ENCODE data around the gene CIDEB.

Gene CIDEB

DNA sequence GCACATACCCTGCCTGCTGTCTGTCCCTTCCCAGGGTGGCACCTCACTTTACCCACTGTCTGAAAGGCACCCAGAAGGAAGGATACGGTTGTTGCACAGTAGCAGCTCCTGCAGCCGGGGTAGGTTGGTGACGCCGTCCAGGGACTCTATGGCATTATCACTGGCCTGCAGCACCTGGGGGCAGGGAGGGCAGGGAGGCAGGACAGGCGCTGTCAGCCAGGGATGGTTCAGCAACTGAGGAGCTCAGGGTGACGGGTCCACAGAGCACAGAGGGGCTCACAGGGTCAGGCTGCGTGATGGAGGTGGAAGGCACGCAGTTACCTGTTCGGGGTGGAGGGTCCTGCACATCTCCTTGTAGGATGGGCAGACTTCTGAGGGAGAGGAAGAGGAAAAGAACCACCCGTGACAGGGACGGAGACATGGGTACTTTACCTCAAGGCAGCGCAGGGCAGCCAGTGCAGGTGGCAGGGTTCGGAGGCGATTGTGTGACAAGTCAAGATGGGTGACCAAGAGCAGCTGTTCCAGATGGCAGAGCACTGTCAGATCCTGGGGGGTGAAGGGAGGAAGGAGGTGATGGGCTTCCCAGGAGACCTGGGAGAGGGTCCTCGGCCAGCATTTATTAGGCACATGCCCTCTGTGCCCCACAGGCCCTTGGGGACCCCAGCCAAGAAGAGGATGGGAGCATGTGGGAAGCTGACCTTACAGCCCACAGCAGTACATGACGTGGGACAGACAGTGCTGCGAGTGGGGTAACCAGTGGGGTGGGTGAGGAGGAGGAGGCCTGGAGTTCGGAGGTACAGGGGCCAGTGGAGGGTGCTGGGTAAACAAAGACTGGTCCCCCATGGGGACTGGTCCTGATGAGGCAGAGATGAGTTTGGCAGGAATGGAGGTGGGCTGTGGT lies 41.2 kb downstream of the CIDEB start:
- no peak for FAIRE-seq

- FAIRE-seq, result no peak
Measured at GRCh38 chr14:24264298-24264697, 43.5 kb downstream of the CIDEB start.

- no peak for FAIRE-seq
Measured at GRCh38 chr14:24263848-24264247, 43.9 kb downstream of the CIDEB start.

GRCh38 chr14:24262821-24263733 lies 44.7 kb downstream of the CIDEB start, which contains the start of gene TGM1:
Gene TGM1, minus strand, starts transcription at chr14:24263177. Its CDS starts 825 bp downstream, at chr14:24262352.
- FAIRE-seq, result no peak

DNA sequence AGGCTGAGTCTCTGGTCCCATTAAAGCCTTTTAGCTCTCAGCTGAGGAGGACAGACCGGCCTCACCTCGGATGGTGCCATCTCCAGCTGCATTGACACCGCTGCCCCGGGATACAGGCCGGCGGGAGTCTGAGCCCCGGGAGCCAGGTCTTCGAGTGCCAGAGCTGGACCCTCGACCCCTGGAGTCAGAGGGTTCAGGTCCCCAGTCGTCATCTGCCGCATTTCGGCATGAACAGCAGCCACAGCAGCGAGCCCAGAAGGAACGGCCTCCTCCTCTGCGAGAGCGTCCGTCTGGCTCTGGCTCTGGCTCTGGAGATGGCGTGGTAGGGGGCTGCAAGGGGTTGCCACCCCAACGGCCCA lies 45.8 kb downstream of the CIDEB start:
- FAIRE-seq, result no peak

GRCh38 chr14:24261256-24261968 lies 46.4 kb downstream of the CIDEB start:
- no peak for FAIRE-seq

- no peak for FAIRE-seq
Measured at GRCh38 chr14:24260780-24261157, 47.0 kb downstream of the CIDEB start.

GRCh38 chr14:24260026-24260779 lies 47.6 kb downstream of the CIDEB start:
- FAIRE-seq, result no peak

DNA sequence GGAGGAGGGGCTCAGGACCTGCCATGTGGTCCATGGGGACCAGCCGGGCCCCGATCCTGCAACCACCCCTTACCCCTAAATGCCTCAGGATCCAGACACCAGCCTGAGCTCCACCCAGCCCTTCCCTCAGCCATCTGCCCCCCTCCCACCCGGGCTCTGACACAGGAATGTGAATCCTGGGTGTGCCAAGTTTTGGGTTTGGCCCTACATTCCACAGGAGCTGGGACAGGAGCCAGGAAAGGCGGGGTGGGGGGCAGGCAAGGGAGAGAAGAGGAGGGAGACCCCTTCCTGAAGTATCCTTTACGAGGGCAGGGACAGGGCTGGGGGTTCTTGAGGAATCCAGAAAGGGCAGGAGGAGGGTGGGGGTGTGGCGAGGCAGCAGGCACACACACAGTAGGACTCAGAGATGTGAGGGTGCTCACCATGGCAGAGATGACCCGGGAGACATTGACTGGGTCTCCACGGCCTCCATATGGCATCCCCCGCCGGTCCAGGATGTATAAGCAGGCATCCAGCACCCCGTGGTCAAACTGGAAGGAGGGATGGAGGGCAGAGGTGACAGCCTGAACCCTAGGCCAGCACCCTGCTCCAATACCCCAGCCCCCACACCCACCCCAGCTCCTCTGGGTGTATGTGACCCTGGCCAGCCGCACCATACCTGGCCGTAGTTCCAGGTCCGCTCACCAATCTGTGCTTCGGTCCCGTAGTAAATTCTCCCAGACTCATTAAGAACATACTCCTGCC lies 48.3 kb downstream of the CIDEB start:
- FAIRE-seq, result no peak

- FAIRE-seq, result no peak
Measured at GRCh38 chr14:24258548-24259265, 49.1 kb downstream of the CIDEB start.

DNA sequence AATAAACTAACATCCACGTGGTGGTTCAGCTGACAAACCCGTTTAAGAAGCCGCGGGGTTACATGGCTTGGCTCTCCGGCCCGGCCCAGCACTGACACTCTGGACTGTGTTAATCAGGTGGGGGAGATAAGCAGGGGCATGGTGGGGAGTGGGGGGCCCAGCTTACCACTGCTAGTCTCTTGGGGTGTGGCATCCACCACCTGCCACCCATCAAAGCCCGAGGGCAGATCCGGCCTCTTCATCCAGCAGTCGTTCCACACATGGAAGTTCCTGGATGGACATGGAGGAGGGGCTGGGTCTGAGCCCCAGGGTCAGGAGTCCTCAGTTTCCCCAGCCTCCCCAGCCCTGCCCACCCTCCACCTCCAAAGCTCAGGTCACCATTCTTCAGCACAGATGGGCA lies 49.7 kb downstream of the CIDEB start:
- no peak for FAIRE-seq

GRCh38 chr14:24256960-24257359 lies 50.8 kb downstream of the CIDEB start:
- FAIRE-seq, result no peak

DNA sequence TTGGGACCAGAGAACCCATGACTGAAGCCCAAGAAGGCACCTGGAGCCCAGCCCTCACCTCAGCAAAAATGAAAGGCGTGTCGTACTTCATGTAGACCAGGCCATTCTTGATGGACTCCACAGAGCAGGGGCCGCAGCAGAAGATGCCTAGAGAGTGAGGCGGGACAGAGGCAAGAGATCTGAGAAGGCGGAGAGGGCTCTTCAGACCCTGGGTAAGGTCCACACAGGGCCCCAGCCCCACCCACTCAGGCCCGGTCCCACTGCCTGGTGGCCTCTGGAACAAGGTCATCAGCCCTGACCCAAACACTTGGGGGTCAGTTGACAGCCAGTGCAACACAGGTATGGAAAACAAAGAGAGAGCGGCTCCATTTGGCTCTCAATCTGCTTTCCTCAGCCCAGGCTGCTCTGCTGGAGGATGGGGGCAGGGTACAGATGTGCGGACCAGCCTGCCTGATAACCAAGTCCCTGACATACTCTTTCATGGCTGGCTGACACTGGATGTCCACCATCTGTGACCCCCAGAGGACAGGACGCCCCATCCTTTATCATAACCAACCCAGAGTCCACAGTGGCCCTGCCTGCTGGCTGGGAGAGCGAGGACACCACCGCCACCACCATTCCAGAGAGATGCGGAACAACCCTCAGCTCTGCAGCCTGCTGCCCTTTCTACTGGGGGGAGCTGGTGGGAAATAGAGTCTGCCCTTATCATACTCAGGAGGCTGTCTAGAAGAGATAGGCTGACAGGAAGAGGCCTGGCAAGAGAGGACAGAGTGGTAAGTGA lies 51.7 kb downstream of the CIDEB start:
- FAIRE-seq, result no peak

DNA sequence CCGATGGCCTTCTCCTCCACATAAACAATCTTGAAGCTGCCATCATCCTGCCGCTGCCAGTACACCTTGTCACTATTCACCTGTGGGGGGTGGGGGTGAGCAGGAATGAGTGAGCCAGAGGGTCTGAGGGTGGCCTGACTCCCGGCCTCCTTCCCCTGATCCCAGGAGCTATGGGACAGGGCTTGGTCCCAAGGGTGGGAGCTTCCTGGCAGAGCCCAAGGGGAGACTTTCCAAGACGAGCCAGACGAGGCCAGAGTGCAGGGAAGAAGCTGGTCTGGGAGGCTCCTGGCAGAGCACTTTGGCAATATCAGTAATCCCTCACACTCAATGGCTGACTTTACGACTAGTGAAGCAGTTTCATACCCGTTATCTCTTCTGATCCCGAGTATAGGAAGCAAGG lies 52.3 kb downstream of the CIDEB start:
- FAIRE-seq, result no peak

Data from TTC549 (cell line).